GM19025 (cell line): ENCODE data around the gene ARPIN.
"Not testable (repeated sequence)": the region's sequence is repeated elsewhere in the genome, so short reads cannot be mapped to it uniquely, and the experiment has no call there.

Experiments
- ATAC-seq: cut with Tn5 transposase; IDR thresholded peaks from one replicate; pipeline ENCODE4 v1.9.1; 2021; ENCODE audit warnings: mild to moderate bottlenecking, low read depth, moderate library complexity; ENCODE audit not compliant: unreplicated experiment

The ARPIN gene

DNA sequence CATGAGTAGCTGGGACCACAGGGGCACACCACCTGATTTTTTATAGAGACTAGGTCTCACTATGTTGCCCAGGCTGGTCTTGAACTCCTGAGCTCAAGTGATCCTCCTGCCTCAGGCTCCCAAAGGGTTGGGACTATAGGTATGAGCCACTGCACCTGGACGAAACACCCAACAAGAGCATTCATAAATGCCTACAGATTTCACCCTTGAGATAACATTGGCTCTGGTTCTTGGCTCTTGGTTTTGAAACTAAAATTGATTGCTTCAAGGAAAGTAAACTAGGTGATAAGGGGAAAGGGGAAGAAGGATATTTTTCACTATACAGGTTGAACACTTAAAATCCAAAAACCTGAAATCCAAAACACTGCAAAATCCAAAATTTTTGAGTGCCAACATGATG lies 29.2 kb downstream of the ARPIN start:
- ATAC-seq, result no peak

GRCh38 chr15:89880727-89881126 lies 32.0 kb downstream of the ARPIN start:
- ATAC-seq, result no peak

- ATAC-seq, result no peak
Measured at GRCh38 chr15:89878323-89878722, 34.4 kb downstream of the ARPIN start.

DNA sequence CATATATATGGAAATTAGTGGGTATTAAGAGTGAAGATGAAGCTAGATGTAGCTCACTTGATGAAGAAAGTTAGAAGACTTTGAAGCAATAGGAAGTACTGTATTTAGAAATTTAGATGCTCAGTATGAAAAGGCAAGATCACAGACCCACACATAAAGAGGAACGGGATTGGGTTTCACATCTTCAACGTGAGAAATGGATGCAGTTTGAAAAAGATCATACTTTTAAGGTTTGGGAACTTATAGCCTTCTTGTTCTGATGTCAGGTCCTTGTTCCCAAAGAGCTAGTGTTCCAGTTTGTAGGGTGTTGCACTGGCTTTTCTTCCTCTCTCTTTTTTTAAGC lies 35.7 kb downstream of the ARPIN start:
- ATAC-seq, result no peak

DNA sequence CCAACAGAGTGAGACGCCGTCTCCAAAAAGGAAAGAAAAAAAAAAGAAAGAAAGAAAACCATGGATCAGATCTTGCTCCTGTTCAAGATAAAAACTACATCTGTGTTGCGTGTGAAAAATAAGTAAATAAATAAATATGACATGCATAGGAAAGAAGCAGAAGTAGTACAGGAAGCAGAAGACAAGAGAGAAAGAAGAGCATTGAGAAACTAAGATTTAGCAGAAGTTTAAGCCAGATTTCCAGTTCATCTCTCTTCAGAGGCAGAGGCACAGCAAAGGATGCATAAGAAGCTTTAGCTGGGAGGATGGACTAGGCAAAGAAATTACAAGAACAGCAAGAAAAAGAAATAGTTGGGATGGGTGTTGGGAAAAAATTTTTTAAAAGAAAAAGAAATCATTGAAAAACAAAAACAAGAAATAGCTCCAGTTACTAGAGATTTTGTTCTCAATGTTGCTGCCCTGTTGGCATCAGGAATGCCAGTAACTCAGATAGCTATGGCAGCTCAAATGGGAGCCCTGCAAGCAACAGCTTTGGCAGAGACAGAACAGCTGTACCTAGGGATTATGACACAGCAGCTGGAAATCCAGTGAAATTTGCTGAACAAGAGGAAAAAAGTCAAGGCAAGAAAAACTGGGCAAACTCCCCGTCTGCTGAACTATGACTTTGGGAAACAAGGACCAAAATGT lies 36.2 kb downstream of the ARPIN start:
- no peak for ATAC-seq

- ATAC-seq, result no peak
Measured at GRCh38 chr15:89875741-89876140, 37.0 kb downstream of the ARPIN start.

DNA sequence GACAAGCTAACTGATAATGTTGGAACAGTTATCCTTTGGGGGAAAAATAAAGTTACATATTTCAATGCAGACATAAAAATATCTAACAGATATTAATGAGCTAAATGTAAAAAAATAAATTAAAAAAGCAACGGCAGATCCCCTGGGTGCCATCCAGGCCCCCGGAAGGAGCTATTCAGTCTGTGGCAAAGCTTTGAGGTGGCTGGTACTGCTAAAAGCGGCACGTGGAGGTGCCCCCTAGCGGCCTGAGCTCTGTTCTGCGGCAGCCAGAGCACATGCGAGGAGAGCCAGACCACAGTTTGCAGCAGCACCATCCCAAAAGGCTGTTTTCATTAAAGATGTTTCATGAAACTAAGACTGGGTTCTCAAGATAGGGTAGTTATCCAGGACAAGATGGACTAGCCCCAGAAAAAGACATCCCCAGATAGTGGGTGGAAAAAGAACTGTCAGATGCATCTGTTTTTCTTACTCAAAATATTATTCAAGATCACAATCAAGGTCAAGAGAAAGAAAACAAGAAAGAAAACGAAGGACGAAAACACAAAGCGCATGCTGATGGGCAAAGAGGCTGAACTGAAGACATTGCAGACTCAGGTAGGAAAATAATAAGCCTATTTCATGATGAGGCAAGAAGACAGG lies 37.7 kb downstream of the ARPIN start:
- peak; percentile 83 for ATAC-seq

DNA sequence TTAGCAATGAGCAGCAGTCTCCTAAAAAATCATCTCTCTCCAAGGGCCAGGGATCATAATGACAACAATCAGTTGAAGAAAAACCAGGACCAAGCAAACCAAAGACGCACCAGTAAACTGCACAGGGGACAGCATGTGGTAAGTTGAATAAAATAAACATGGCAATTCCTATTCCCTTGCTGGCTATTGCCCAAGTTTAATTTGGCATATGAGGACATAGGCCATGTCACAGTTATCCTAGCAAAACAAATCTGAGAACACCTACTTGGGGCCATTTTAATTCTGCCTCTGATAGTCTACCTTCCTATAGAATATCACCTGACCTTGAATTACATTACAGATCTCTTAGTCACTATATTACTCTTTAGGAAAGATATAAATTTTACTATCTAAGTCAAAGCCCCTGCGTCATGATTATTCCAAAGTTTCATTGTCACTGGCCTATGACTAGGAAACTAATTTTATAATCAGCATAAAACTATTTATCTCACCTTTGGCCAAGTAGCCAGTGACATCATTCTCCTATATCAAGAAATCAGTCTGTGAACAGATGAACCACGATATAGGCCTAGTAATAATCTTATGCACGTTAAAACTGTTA lies 42.0 kb downstream of the ARPIN start:
- no peak for ATAC-seq

DNA sequence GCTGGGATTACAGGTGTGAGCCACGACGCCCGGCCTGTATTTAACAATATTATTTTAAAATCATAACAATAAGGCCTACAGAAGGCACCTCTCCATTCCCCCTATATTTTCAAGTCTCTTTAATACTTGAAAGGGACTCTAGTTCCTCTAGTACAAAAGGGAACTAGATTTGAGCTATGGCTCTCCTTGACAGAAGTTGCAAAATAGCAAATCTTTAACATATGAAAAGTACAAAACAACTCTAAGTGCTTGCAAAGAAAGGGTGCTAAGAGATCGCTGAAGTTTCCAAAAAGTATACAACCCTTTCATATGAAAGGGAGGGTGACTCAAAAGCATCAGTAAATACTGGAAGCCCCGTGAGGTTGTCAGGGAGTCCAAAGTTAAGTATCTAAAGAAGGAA lies 42.7 kb downstream of the ARPIN start:
- ATAC-seq, result no peak

DNA sequence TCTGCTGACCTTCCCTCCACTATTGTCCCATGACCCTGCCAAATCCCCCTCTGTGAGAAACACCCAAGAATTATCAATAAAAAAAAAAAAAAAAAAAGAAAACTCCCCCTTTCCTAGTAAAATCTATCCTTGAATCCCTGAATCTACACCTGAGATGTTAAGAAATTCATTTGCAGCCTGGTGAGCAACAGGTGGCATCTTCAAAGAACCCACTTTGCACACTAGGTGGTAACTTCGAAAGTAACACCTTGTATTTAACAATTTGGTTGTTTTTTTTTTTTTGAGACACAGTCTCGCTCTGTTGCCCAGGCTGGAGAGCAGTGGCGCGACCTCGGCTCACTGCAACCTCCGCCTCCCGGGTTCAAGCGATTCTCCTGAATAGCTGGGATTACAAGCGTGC lies 43.3 kb downstream of the ARPIN start:
- ATAC-seq, result not testable (repeated sequence)

DNA sequence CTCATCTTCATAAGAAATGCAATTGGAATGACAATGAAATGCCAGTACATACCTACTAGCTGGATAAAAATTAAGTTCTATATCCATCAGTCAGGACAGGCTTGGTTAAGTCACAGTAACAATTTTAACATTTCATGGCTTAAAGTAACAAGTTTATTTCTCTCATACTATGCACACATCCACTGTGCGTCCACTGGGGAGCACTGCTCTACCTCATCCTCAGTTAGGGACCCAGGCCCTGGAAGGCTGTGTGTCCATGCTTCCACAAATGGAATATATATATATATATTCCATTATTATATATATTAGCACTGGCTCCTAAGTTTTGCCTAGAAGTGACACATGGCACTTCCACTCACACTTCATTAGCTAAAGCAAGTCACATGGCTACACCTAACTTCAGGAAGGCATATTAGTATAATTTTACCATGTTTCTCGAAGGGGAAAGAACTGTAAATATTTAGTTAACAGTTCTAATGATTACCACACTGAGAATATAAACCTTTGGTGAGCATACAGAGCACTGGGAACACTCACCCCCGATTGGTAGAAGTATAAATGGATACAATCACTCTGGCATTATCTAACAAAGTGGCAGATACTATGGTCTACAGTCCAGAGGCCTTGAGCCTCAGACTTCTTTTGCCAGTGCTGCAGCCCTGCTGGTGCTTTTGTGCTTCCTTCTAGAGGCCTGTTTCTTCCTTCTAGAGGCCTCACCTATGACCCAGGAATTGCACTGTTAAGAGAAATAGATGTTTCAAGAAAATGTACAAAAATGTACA lies 47.6 kb downstream of the ARPIN start:
- ATAC-seq, result no peak

- no peak for ATAC-seq
Measured at GRCh38 chr15:89863918-89864317, 48.8 kb downstream of the ARPIN start.

- ATAC-seq, result no peak
Measured at GRCh38 chr15:89860891-89861290, 51.9 kb downstream of the ARPIN start.

GRCh38 chr15:89860431-89860830 lies 52.3 kb downstream of the ARPIN start:
- ATAC-seq, result no peak

DNA sequence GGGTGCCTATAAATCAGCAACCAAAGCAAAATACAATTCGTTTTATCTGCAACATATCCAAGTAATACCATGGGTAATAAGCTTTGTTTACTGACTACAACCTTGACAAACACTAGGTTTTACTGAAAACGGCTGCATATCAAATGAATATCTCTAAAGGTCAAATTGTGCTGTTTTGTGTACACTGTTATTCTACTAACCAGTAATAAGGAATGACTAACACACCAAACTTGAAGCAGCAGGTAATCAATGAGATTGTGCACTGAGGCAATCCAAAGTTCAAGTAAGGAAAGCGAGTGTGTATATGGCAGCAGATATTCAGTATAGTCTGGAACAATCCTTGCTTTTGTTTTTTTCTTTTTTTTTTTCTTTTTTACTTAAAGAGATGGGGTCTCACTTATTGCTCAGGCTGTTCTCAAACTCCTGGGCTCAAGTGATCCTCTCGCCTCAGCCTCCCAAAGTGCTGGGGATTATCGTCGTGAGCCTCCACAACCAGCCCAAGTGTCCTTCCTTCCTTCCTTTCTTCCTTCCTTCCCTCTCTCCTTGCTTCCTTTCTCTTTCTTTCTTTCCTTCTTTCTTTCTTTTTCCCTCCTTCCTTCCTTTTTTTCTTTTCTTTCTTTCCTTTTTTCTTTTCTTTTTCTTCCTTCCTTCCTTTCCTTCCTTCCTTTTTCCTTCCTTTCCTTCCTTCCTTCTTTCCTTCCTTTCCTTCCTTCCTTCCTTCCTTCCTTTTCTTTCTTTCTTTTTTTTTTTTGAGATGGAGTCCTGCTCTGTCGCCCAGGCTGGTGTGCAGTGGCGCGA lies 53.9 kb downstream of the ARPIN start:
- no peak for ATAC-seq

DNA sequence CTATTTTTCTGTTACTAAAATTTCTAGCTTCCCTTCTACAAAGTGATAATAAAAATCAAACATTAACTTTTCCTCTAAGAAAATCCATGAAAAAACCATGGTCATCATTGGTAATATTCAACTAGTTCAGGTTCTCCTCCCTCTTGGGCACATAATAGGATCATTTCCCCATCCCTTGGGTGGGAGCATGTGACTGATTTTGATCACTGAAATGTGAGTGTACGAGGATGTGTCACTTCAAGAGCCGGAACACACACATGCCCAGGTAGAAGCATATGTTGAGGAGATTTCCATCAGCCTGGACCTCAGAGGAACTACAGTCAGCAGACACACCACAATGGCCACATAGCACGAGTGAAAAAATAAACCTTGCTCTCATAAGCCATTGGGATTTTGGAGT lies 55.1 kb downstream of the ARPIN start:
- no peak for ATAC-seq

DNA sequence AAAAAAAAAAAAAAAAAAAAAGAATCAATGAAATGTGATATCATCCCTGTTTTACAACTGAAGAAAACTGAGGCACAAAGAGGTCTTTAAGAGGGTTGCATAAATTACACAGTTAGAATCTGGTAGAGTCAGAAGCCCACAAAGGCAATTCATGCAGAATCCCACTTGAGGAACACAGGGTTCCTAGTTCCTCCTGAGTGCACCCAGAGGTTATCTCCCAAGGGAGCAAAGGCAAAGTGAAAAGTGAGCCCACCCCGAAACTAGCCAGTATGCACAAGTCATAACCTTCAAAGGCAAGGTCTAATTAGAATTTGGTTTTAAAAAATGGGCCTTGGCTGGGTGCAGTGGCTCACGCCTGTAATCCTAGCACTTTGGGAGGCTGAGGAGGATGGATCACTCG lies 56.8 kb downstream of the ARPIN start:
- ATAC-seq, result no peak

DNA sequence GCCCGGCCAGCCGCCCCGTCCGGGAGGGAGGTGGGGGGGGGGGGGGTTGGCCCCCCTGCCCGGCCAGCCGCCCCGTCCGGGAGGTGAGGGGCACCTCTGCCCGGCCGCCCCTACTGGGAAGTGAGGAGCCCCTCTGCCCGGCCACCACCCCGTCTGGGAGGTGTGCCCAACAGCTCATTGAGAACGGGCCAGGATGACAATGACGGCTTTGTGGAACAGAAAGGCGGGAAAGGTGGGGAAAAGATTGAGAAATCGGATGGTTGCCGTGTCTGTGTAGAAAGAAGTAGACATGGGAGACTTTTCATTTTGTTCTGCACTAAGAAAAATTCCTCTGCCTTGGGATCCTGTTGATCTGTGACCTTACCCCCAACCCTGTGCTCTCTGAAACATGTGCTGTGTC lies 57.9 kb downstream of the ARPIN start:
- not testable (repeated sequence) for ATAC-seq

GRCh38 chr15:89852342-89852995 lies 60.3 kb downstream of the ARPIN start:
- no peak for ATAC-seq

DNA sequence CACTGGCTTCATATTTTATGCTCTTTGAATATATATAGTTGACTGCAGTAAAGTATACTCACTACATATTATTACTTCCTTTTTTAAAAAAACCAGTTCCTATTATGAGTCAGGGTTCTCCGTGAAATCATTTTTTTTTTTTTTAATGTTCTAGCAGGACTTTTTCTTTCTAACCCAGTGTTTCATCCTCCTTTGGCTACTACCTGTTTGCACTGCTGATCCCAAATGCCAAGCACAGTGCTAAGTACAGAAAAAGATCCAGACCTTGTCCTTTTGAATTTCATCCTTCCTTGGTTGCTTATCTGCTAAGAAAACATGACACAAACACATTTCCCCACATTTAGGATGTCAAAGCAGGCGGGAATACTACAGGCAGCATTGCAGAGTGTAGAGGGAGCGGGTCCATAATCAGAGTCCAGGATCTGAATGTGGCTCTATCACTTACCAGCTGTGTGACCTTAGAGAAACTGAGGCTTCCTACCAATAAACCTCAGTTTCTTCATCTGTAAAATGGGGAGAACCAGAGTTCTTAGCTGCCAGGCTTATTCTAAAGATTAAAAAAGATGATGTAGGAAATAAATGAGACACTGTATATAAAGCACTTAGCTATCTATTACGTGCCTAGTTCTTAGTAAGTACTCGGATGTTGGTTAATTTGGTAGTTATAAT lies 60.9 kb downstream of the ARPIN start:
- no peak for ATAC-seq
